A673 (cell line): ENCODE results near the gene CYP2W1. TPM values are rescaled to one million over a fixed set of nuclear protein-coding genes. Genes with fewer than 3 reads are reported as not detected.

ENCODE experiments used
- BruUV-seq: library from RNA; stranded (reverse); fragments of 400-500 nt; replicated peaks from 2 replicates; lab custom pipeline; 2021; lab: Mats Ljungman, UMichigan
- CTCF ChIA-PET: fragments of 300-600 bp; sonication (Branson Sonifier 250); formaldehyde crosslinking; loops from one replicate; lab custom pipeline; 2022; ENCODE audit warnings: antibody characterized with exemption; lab: Charles Lee
- POLR2A ChIA-PET: fragments of 300-600 bp; sonication (Branson Sonifier 250); formaldehyde crosslinking; loops from one replicate; lab custom pipeline; 2022; ENCODE audit warnings: antibody characterized with exemption; ENCODE audit not compliant: low non-redundant PET; lab: Charles Lee
- DNase-seq: peaks from one replicate; pipeline ENCODE4 v3.0.0-alpha.2; 2015; ENCODE audit warnings: low spot score
- H3K27ac ChIP-seq: fragments of 200-600 bp; sonication (generic); 2 replicates; pipeline ENCODE4 v1.5.1; 2016; ENCODE audit warnings: mixed run types, low read depth, mild to moderate bottlenecking, mixed read lengths, antibody characterized with exemption, low read length; ENCODE audit not compliant: poor library complexity, severe bottlenecking
- H3K27me3 ChIP-seq: fragments of 200-600 bp; sonication (generic); replicated peaks from 2 replicates; pipeline ENCODE4 v1.6.1; 2017; ENCODE audit warnings: mixed run types, low read depth, mild to moderate bottlenecking, mixed read lengths, antibody characterized with exemption, low read length; ENCODE audit not compliant: insufficient read depth, poor library complexity
- H3K36me3 ChIP-seq: fragments of 200-600 bp; sonication (generic); 2 replicates; pipeline ENCODE4 v1.6.1; 2016; ENCODE audit warnings: mixed run types, mild to moderate bottlenecking, mixed read lengths, antibody characterized with exemption, low read length; ENCODE audit not compliant: insufficient read depth, poor library complexity, severe bottlenecking
- H3K4me1 ChIP-seq: fragments of 200-600 bp; sonication (generic); 2 replicates; pipeline ENCODE4 v1.6.1; 2017; ENCODE audit warnings: mixed run types, mild to moderate bottlenecking, mixed read lengths, antibody characterized with exemption, low read length; ENCODE audit not compliant: insufficient read depth, poor library complexity, severe bottlenecking
- H3K4me3 ChIP-seq: fragments of 200-600 bp; sonication (generic); 2 replicates; pipeline ENCODE4 v1.5.1; 2016; ENCODE audit warnings: low read depth, mixed run types, mild to moderate bottlenecking, mixed read lengths, low read length; ENCODE audit not compliant: poor library complexity, severe bottlenecking
- H3K9me3 ChIP-seq: fragments of 200-600 bp; sonication (generic); 2 replicates; pipeline ENCODE4 v1.6.1; 2016; ENCODE audit warnings: mixed run types, low read depth, mild to moderate bottlenecking, mixed read lengths, antibody characterized with exemption, low read length; ENCODE audit not compliant: poor library complexity, severe bottlenecking
- EZH2 ChIP-seq: fragments of 200-600 bp; sonication (generic); IDR thresholded peaks from 2 replicates; pipeline ENCODE4 v1.6.1; 2017; ENCODE audit warnings: borderline replicate concordance, low read depth, mild to moderate bottlenecking, mixed read lengths, antibody characterized with exemption, low read length; ENCODE audit not compliant: poor library complexity, severe bottlenecking
- intact Hi-C: fragments of 100-400 bp; cut with micrococcal nuclease; formaldehyde crosslinking; loops from one replicate; pipeline ENCODE4 v1.10.0; 2022; ENCODE audit not compliant: unreplicated experiment
- total RNA-seq: library from RNA; stranded (reverse); gene quantifications from 2 replicates; pipeline ENCODE4 v1.2.3, GENCODE V29; 2021
- TF ChIP-seq, protein P1 (sequence below): fragments of 300-800, 200-600 bp; sonication (generic); conservative IDR thresholded peaks from 2 replicates; pipeline ENCODE4 v1.5.1; 2017; ENCODE audit warnings: low read depth, mild to moderate bottlenecking, antibody characterized with exemption, low read length, moderate library complexity, mixed read lengths

Gene CYP2W1
- total RNA-seq, 1 experiment from 2014 or later = not detected

DNA sequence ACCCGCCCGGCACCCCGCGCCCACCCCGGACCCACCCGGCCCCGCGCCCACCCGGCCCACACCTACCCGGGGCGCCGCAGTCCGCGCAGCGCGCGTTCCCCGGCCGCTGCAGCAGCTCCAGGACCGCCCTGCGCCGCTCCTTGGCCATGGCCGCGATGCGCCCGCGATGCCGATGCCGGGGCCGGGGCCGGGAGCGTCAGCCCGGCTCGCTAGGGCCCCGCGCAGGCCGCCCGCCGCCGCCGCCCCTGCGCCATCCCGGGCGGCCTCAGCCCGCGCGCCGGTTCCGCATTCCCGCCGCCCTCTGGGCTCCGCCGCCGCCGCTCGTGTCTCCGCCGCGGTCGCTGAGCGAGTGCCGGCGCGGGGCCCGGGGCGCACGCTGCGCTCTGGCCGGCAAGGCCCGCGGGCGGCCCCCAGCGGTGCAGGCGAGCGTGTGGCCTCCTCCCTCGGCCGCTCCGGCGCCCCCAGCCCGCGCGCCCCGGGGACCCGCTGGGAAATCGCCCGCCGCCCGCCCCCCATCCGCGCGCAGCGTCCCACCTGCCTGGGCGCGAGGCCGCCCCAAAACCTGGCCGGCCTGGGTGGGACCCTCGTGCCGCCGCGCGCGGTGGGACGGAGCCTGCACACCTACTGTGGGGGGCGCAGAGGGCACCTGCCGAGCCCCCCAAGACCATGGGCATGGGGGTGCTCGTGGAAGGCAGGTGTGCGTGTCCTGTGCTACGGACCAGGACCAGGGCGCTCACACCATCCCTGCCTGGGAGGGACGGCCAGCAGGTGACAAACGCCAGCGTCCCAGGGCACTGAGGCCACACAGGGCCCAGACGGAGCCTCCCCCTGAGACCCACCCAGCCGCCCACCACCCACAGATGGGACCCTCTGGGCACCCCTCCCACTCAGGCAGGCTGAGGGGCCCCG lies 28.4 kb upstream of the CYP2W1 start, which contains the start of gene ADAP1:
Gene ADAP1 (minus strand): TSS at position 351 of the 909 bp plus-strand sequence. CDS start 203 bp downstream, at position 148.
- Histone ChIP-seq H3K27ac (no peak within 1 kb of the TSS), H3K27me3 (no peaks in the 10 kb centered on the region), H3K9me3 (no peaks in the 10 kb centered on the region), H3K4me1 (peaks cover 21% of the 10 kb centered on the region), H3K36me3 (no peaks in the 10 kb centered on the region), H3K4me3 (peak within 1 kb of the TSS; percentile 53)
- DNase-seq = peak; percentile 67
- ChIA-PET CTCF (interaction anchor here (0.7 kb wide), 1 partner anchor 168 kb away, joined by 3 read pairs; no protein-coding TSS in a partner anchor), POLR2A (no interaction called here)
- intact Hi-C loops = loop anchor here (5.0 to 10.0 kb wide), 2 partner anchors 42 to 170 kb away; no protein-coding TSS in a partner anchor
- TF ChIP-seq, protein P1, sequence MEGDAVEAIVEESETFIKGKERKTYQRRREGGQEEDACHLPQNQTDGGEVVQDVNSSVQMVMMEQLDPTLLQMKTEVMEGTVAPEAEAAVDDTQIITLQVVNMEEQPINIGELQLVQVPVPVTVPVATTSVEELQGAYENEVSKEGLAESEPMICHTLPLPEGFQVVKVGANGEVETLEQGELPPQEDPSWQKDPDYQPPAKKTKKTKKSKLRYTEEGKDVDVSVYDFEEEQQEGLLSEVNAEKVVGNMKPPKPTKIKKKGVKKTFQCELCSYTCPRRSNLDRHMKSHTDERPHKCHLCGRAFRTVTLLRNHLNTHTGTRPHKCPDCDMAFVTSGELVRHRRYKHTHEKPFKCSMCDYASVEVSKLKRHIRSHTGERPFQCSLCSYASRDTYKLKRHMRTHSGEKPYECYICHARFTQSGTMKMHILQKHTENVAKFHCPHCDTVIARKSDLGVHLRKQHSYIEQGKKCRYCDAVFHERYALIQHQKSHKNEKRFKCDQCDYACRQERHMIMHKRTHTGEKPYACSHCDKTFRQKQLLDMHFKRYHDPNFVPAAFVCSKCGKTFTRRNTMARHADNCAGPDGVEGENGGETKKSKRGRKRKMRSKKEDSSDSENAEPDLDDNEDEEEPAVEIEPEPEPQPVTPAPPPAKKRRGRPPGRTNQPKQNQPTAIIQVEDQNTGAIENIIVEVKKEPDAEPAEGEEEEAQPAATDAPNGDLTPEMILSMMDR = no peak
- TF ChIP-seq EZH2 = no peak
- no TSS peak for BruUV-seq

DNA sequence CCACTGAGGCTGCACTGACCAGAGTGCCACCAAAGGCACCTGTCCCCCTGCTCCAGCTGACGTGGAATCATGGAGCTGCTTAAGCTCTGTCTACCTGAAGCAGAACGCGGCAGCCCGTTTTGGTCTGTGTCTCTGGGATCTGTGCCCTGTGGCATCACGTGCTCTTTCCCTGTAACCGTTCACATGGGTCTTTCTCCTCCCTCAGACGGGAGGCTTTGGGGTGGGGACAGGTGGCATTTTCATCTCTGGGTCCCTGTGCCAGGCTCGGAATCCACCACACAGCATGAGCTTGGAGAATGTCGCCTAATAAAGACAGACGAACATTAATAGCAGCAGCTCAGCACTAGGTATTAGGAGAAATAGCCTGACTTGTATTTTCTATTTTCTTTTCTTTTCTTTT lies 26.9 kb upstream of the CYP2W1 start:
- TF ChIP-seq, protein P1 = no peak
- no peak for TF ChIP-seq EZH2
- Histone ChIP-seq H3K4me3 (no peak overlapping the region), H3K9me3 (no peaks in the 10 kb centered on the region), H3K27me3 (no peaks in the 10 kb centered on the region), H3K36me3 (no peaks in the 10 kb centered on the region), H3K27ac (no peak overlapping the region), H3K4me1 (peaks cover 24% of the 10 kb centered on the region)
- intact Hi-C loops = loop anchor here (10.0 kb wide), 1 partner anchor 171 kb away; no protein-coding TSS in a partner anchor
- DNase-seq = no peak
- CTCF ChIA-PET = no interaction called here
- POLR2A ChIA-PET = no interaction called here
- no TSS peak for BruUV-seq

DNA sequence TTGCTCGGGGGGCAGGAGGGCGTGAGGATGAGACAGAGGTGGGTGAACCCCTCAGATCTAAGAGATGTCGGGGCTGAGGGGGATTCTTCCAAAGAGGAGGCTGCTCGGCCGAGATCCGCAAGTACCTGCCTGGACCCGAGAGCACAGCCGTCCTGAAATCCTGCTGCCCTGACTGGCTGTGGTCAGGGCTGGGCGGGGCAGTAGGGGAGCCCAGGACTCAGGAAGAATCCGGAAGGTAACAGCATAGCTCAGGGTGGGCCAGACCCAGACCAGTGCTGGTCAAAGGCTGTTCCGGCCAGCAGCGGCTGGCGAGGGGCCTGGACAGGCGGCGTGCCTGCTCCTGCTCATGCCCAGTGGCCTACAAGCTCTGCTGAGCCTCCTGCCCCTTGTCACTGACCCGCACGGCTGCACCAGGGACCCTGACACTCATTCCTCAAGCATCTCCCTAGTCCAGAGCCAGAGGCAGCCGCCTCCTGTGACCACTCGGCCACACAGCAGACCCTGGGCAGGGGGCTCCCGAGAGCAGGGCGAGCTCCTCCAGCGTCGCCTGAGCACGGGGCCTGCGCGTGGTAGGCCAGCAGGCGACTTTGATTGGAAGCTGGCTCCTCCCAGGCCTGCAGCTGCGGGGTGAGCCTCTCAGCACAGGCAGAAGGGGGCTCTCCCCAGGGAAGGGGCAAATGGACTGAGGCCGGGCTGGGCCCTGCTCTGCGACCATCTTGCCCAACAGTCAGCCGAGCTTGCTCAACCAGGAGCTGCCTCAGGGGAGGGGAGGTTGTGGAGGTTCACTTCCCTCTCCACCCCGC lies 25.4 kb upstream of the CYP2W1 start:
- intact Hi-C loops = loop anchor here (10.0 kb wide), 1 partner anchor 173 kb away; no protein-coding TSS in a partner anchor
- ChIA-PET POLR2A (no interaction called here), CTCF (no interaction called here)

More for the DNA sequence above, 25.4 kb upstream of the CYP2W1 start:
- Histone ChIP-seq H3K9me3 (no peaks in the 10 kb centered on the region), H3K27ac (no peak overlapping the region), H3K4me3 (no peak overlapping the region), H3K27me3 (no peaks in the 10 kb centered on the region), H3K36me3 (no peaks in the 10 kb centered on the region), H3K4me1 (peaks cover 24% of the 10 kb centered on the region)
- DNase-seq = no peak
- no TSS peak for BruUV-seq
- TF ChIP-seq EZH2 = no peak
- TF ChIP-seq, protein P1 = no peak
